Effector CD8-positive, alpha-beta T cell (primary cell): ENCODE measurements around the gene STARD8.

Source experiments
- DNase-seq: peaks from one replicate; lab custom pipeline; 2025; lab: John Stamatoyannopoulos, UW

Gene STARD8

GRCh38 chrX:68749426-68749825 lies 102.0 kb downstream of the STARD8 start:
- no peak for DNase-seq

GRCh38 chrX:68750316-68750715 lies 102.8 kb downstream of the STARD8 start:
- no peak for DNase-seq

- DNase-seq: no peak
Observed at GRCh38 chrX:68751372-68751771, 103.9 kb downstream of the STARD8 start.

GRCh38 chrX:68753218-68753617 lies 105.8 kb downstream of the STARD8 start:
- no peak for DNase-seq

GRCh38 chrX:68754406-68754805 lies 106.9 kb downstream of the STARD8 start:
- no peak for DNase-seq

- no peak for DNase-seq
Observed at GRCh38 chrX:68755616-68756125, 108.2 kb downstream of the STARD8 start.

- DNase-seq: no peak
Observed at GRCh38 chrX:68757331-68757730, 109.9 kb downstream of the STARD8 start.

GRCh38 chrX:68757731-68758130 lies 110.3 kb downstream of the STARD8 start:
- no peak for DNase-seq

- no peak for DNase-seq
Observed at GRCh38 chrX:68758671-68759070, 111.2 kb downstream of the STARD8 start.

GRCh38 chrX:68761086-68761485 lies 113.6 kb downstream of the STARD8 start:
- no peak for DNase-seq

GRCh38 chrX:68762766-68763165 lies 115.3 kb downstream of the STARD8 start:
- DNase-seq: no peak

GRCh38 chrX:68763481-68763880 lies 116.0 kb downstream of the STARD8 start:
- no peak for DNase-seq
